Measurements from ENCODE around the gene AGTRAP. TPM values are rescaled to one million over a fixed set of nuclear protein-coding genes. Genes with fewer than 3 reads are reported as not detected.

Gene AGTRAP
- total and polyA plus RNA-seq, 2 donors (not counting 3 experiments of a cell fraction or from before 2014, with no cell fraction given), result 41.6 to 101 TPM

- no peak for FAIRE-seq
- no peak overlapping the region for H3K9ac ChIP-seq (replicated peaks; ENCODE audit: extremely low read depth, insufficient read depth, low read length)
- TF ChIP-seq GATA2 (IDR thresholded peaks at IDR 0.05; ENCODE audit: insufficient read depth, insufficient read length, low read depth, low read length), result no peak
- TF ChIP-seq POLR2AphosphoS5 (IDR thresholded peaks at IDR 0.05; ENCODE audit: insufficient read depth, low read depth, low read length), result no peak
- no peak for TF ChIP-seq CTCF (IDR thresholded peaks at IDR 0.05; ENCODE audit: extremely low read depth in 1 of 2, insufficient read depth in 1 of 2, low read depth in 1 of 2, low read length in 2 of 2)
- TF ChIP-seq EZH2 (IDR thresholded peaks at IDR 0.05; ENCODE audit: borderline replicate concordance, low read depth, low read length, severe bottlenecking), result no peak
- TF ChIP-seq FOS (IDR thresholded peaks at IDR 0.05; ENCODE audit: borderline replicate concordance, insufficient read depth, low read length), result no peak
- no peak for TF ChIP-seq POLR2A (IDR thresholded peaks at IDR 0.05; ENCODE audit: low read depth, low read length)
- no peak for TF ChIP-seq JUN (IDR thresholded peaks at IDR 0.05; ENCODE audit: borderline replicate concordance, insufficient read depth, insufficient read length, low read depth)
- TF ChIP-seq MAX (IDR thresholded peaks at IDR 0.05; ENCODE audit: insufficient read depth, insufficient read length), result no peak
- no peak for TF ChIP-seq MYC (IDR thresholded peaks at IDR 0.05; ENCODE audit: low read depth, low read length)
- H3K4me1 ChIP-seq (ENCODE audit: control insufficient read depth, extremely low read depth, insufficient read depth, low read length), result peaks cover 4% of the 10 kb centered on the region
- no peaks in the 10 kb centered on the region for H3K79me2 ChIP-seq (ENCODE audit: control insufficient read depth, insufficient read depth, low read length)
- intact Hi-C loops (cut with micrococcal nuclease), result no loop called here
- no peaks in the 10 kb centered on the region for H3K9me1 ChIP-seq (replicated peaks; ENCODE audit: control insufficient read depth, extremely low read depth, insufficient read depth, low read length)
- H4K20me1 ChIP-seq (replicated peaks; ENCODE audit: control insufficient read depth, extremely low read depth, insufficient read depth, low read length), result no peaks in the 10 kb centered on the region
- no peak for DNase-seq (ENCODE audit: low read depth, low spot score)
- H3K36me3 ChIP-seq (ENCODE audit: control insufficient read depth in 2 of 2, extremely low read depth in 1 of 2, insufficient read depth in 2 of 2, low read length in 2 of 2), result no peaks in the 10 kb centered on the region
- POLR2A ChIA-PET, result no interaction called here
- dilution Hi-C loops (cut with MboI; ENCODE audit: extremely low pct_ligation_motif_present, low sequenced_read_pairs), result no loop called here
- no peak overlapping the region for H2AFZ ChIP-seq (ENCODE audit: low read depth, low read length)
- H3K4me3 ChIP-seq (replicated peaks in 1 of 3; ENCODE audit: insufficient read depth in 1 of 3, low read depth in 1 of 3, low read length in 3 of 3), result no peak overlapping the region
- no TSS peak for BruUV-seq (replicated peaks)
- CTCF ChIA-PET, result interaction anchor here (0.6 to 9.8 kb wide), 5 partner anchors 21 to 290 kb away, joined by 5 to 170 read pairs (median 7); partner anchors contain the start of genes FBXO2, FBXO44 and FBXO6
- H3K27ac ChIP-seq (ENCODE audit: insufficient read depth, low read depth, low read length), result no peak overlapping the region
- no peak overlapping the region for H3K4me2 ChIP-seq (ENCODE audit: insufficient read depth, low read length)
- H3K27me3 ChIP-seq (ENCODE audit: control insufficient read depth in 2 of 2, insufficient read depth in 2 of 2, low read length in 2 of 2), result peaks cover 0 to 4% of the 10 kb centered on the region in 2 experiments
- H3K9me3 ChIP-seq (replicated peaks; ENCODE audit: control insufficient read depth, insufficient read depth, low read length), result no peaks in the 10 kb centered on the region
Measured at GRCh38 chr1:11721311-11721710, 14.6 kb upstream of the AGTRAP start.
